Ammon's horn (tissue), 1 donor: ENCODE measurements around the gene KCNQ1.

Experiments
- DNase-seq: peaks from one replicate; pipeline ENCODE4 v3.0.0-alpha.2; 2016; ENCODE audit warnings: low spot score

KCNQ1 gene

DNA sequence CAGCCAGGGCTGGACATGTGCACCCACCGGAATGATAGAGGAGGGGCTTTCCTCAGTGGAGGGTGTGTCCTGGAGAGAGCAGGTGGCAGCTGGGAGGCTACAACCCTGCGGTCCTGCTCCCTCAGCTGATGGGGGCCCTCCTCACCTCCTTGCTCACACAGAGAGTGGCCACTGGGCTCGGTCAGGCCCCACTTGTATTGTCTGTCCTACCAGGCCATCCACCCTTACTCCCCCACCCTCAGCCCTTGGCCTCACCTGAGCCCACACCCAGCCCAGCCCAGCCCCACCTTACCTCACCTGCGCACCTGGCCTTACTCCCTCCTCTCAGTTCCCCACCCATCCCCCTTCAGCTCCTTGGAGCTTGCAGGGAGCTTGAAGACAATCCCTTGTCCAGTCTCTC lies 3.6 kb upstream of the KCNQ1 start:
- DNase-seq, result no peak

GRCh38 chr11:2442589-2442988 lies 2.2 kb upstream of the KCNQ1 start:
- no peak for DNase-seq

GRCh38 chr11:2443406-2443805 lies 1.4 kb upstream of the KCNQ1 start:
- no peak for DNase-seq

DNA sequence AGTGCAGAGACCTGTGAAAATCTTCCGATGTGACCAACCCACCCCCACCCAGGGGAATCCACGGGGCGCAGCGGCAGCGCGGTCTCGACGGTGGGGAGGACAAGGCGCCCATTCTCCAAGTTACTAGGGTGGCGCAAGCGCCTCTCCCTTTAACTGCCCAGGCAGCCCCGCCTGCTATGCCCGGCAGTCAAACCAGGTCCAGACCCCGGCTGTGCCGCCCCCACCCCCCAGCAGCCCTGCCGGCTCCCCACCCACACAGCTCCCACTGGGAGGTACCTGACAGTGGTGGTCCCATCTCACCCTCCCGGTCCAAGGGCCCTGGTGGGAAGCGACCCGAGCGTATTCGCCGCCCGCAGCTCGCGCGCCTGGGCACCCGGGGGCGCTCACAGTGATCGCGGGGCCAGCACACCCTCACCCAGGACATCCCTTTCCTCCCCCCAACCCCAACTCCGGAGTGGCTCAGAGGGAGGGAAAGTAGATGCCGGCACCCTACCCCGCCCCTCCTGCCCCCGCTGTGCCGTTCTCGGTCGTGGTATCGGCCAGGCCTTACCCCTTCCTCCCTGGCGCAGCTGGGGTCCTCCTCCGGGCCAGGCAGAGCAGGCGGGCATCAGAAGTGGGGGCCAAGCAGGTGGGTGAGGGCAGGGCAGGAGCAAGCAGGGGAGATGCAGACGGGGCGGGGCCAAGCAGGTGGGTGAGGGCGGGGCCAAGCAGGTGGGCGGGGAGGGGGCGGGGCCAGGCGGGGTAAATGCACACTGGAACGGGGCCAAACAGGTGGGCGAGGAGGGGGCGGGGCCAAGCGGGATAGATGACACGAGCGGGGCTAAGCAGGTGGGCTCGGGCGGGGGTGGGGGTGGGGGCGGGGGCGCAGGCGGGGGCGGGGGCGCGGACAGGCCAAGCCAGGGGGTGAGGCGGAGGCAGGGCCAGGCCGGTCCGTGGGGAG lies 657 bp upstream of the KCNQ1 start, which contains the start of gene TRPM5:
TSS of gene TRPM5 (minus strand) at position 634 of the 940 bp plus-strand sequence. CDS start 21,478 bp downstream, outside the sequence.
- DNase-seq, result no peak

GRCh38 chr11:2445746-2446551 lies 1.1 kb downstream of the KCNQ1 start:
- DNase-seq, result no peak

DNA sequence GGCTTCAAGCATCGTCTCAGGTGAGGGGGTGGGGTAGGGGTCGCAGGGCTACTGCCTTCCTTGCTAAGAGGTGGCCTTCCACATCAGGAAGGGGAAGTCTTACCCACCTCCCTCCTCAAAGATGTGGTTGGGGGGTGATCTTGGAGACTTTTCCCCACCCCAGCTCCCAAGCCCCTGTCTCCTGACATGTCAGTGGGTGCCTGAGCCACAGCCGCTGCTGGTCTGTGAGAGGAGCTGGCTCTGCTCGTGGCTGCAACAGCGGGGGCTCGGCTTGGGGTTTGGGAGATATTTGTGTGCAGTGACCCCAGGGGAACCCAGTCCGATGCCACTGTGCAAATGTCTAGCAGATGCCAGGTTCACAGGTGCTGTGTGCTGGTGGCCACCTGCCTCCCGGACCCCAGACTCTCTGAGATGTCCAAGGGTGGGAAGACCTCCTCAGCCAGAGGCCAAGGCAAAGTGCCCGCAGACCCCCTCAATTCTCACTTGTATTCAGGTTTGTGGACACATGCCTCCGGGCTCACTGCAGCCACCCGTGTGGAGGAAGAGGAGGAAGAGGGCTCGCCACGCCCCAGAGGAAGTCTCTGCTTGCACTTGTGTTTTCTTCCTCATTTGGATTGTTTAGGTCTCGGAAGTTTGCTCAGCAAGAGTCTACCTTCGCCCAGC lies 1.9 kb downstream of the KCNQ1 start:
- DNase-seq, result peak; percentile 38

GRCh38 chr11:2447253-2447950 lies 2.6 kb downstream of the KCNQ1 start:
- no peak for DNase-seq

GRCh38 chr11:2447951-2448650 lies 3.3 kb downstream of the KCNQ1 start:
- DNase-seq, result no peak

DNA sequence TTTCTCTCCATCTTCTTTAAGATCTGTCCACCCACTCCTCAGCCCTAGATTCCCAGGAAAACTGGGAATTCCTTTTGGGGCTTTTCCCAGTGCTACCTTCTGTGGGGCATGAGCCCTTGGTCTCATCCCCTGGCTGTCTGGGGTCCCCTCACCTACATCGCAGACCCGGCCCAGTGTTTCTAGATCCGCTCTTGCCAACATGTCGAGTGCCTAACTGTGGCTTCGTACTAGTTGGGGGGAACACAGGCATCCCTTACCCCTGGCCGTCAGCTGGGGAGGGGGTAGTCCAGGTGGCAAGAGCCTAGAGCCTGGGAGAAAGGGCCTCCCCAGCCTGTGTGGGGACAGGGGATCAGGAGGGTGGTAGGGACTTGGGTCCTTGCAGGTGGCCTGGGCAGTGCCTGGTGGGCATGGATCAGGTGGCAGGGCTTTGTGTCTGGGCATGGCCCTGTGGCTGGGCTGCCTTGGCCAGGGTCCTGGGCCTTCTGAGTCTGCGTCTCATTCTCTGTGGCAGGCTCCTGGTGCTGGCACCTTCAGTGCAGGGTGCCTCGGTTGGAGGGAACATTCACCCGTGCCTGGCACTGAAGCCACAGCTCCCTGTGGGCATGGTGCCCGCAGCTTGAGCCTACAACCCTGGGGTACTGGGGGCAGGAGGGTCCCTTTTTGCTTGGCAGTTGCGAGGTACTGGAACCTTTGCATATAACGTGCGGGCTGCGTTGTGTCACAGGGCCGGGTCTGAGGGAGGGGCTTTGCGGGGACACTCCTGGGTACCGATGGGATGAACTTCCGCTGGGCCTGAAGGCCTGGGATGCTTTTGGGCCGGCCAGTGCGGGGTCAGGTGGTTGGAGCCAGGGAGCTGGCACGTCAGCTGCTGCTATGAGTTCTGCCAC lies 4.1 kb downstream of the KCNQ1 start:
- no peak for DNase-seq

GRCh38 chr11:2449548-2450320 lies 4.9 kb downstream of the KCNQ1 start:
- DNase-seq, result no peak

- DNase-seq, result no peak
Observed at GRCh38 chr11:2450321-2451041, 5.7 kb downstream of the KCNQ1 start.

DNA sequence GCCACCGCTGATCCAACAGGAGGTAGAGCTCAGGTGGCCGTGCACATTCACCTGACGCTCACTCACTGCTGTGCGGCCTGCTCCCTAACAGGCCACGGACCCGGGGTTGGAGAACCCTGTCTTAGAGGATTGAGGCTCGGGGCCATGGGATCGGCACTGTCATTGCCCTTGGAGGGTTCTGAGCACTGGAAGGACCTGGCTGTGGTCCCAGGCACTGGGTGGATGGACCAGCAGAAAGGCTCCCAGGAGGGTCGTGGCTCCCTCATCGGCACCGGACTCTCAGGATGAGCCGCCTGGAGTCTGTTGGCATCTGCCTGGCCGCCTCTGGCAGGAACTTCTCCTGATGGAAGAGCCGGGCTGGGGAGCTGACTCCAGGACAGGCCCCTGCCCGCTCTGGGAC lies 6.5 kb downstream of the KCNQ1 start:
- DNase-seq, result no peak

DNA sequence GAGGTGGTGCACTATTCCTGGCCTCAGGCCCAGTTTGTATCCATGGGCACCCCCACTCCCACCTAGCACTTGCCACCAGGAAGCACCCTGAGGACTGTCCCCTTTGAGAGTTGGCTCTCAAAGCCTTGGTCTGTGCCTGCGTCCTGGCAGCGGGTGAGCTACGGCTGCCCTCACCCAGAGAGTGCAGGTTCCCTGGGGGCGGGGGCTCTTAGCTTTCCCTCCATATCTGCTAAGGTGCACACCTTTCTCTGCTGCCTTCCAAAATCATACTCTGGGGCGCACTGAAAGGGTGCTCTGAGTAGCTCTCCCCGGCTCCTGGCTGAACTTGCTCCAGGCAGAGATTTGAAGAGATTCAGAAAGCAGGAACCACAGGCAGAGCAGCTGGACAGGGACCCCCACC lies 7.1 kb downstream of the KCNQ1 start:
- no peak for DNase-seq

GRCh38 chr11:2452321-2453012 lies 7.7 kb downstream of the KCNQ1 start:
- DNase-seq, result no peak

DNA sequence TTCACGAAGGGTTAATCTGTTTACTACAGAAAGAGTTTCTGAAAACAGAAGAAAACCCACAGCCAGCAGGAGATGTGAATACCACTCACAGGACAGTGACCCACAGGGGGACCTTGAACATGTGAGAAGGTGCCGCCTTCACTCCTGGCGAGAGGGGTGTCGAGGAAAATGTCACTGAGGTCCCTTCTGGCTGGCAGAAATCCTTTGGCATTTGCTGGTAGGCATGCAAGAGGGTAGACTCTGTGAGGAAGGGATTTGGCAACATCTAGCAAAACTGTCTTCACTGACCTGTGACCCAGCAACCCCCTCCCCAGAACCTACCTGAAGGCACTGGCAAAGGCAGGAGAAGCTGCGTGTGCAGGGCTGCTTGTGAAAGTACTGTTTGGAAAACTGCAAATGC lies 8.6 kb downstream of the KCNQ1 start:
- no peak for DNase-seq

GRCh38 chr11:2458321-2458720 lies 13.5 kb downstream of the KCNQ1 start:
- no peak for DNase-seq

DNA sequence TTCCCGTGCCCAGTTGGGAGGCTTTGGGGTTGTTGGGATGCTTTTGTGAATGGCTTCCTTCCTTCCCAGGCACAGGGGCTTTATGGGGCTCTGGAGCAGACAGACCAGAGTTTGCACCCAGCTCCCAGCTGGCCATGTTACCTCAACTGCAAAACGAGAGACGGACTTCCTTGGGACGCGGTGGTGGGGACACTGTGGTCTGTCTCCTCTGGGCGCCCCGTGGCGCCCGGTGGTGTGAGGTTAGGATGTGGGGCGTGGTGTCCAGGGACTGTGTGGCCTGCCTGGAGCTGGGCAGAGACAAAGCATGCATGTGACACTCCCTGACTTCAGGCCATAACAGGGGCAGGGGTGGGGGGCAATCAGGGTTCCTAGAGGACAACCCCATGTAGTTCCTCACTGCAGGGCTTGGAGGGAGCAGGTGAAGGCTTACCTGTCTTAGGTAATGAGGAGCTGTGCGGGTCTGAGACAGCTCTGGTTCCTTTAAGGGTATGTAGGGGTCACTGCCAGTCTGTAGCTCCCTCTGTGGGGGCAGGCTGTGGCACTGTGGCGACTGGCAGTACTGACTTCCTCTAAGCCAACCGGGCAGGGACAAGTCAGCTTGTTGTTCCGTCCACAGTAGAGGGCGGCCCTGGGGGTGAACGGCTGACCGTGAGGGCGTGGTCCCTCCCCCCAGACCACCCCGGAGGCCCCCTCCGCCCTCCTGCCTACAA lies 14.4 kb downstream of the KCNQ1 start:
- DNase-seq, result no peak
